IMR-90 (cell line): ENCODE measurements around the gene HEPH. TPM values are rescaled to one million over a fixed set of nuclear protein-coding genes. Genes with fewer than 3 reads are reported as not detected.

Experiments used
- ATAC-seq: fragments of 200-7000 bp; cut with Tn5 transposase; 2 replicates; pipeline ENCODE4 v1.9.1; 2020; ENCODE audit warnings: low read depth, mild to moderate bottlenecking, moderate library complexity
- BruUV-seq: library from RNA; stranded (reverse); fragments of 400-500 nt; replicated peaks from 2 replicates; lab custom pipeline; 2021; lab: Mats Ljungman, UMichigan
- CTCF ChIA-PET: fragments of 300-600 bp; formaldehyde crosslinking; extraction: SDS; loops from one replicate; lab custom pipeline; 2021; ENCODE audit warnings: antibody characterized with exemption; lab: Yijun Ruan, JAX
- POLR2A ChIA-PET: fragments of 300-600 bp; sonication (Branson Sonifier 250); formaldehyde crosslinking; loops from one replicate; lab custom pipeline; 2022; ENCODE audit warnings: antibody characterized with exemption; ENCODE audit not compliant: unreplicated experiment; lab: Charles Lee
- DNase-seq: peaks from one replicate; pipeline ENCODE4 v3.0.0; 2013
- H2AFZ ChIP-seq: replicated peaks from 2 replicates; pipeline ENCODE3; 2013; ENCODE audit warnings: low read length, mild to moderate bottlenecking; ENCODE audit not compliant: poor library complexity
- H2AK5ac ChIP-seq: 2 replicates; pipeline ENCODE4 v1.6.1; 2013; ENCODE audit warnings: low read depth, low read length, inconsistent platforms
- H2AK9ac ChIP-seq: replicated peaks from 2 replicates; pipeline ENCODE3; 2013; ENCODE audit warnings: mild to moderate bottlenecking, low read depth, low read length, moderate library complexity; ENCODE audit not compliant: poor library complexity
- H2BK120ac ChIP-seq: 2 replicates; pipeline ENCODE4 v1.6.1; 2013; ENCODE audit warnings: low read depth, low read length, inconsistent platforms
- H2BK15ac ChIP-seq: 3 replicates; pipeline ENCODE4 v1.6.1; 2013; ENCODE audit warnings: low read depth, low read length, inconsistent platforms
- H2BK20ac ChIP-seq: 2 replicates; pipeline ENCODE4 v1.6.1; 2013; ENCODE audit warnings: low read depth, mild to moderate bottlenecking, inconsistent platforms, low read length, moderate library complexity
- H2BK5ac ChIP-seq: 2 replicates; pipeline ENCODE4 v1.6.1; 2013; ENCODE audit warnings: mild to moderate bottlenecking, low read depth, low read length, inconsistent platforms; ENCODE audit not compliant: poor library complexity, severe bottlenecking
- H3K14ac ChIP-seq: replicated peaks from 2 replicates; pipeline ENCODE4 v1.6.1; 2013; ENCODE audit warnings: low read depth, low read length, inconsistent platforms
- H3K18ac ChIP-seq: 2 replicates; pipeline ENCODE4 v1.6.1; 2013; ENCODE audit warnings: low read depth, low read length, control low read depth
- H3K23ac ChIP-seq: 2 replicates; pipeline ENCODE4 v1.6.1; 2013; ENCODE audit warnings: low read depth, low read length, inconsistent platforms
- H3K27ac ChIP-seq: 2 replicates; pipeline ENCODE4 v1.5.1; 2013; ENCODE audit warnings: mild to moderate bottlenecking, control low read depth, low read length; ENCODE audit not compliant: insufficient read depth
- H3K27me3 ChIP-seq: 2 replicates; pipeline ENCODE4 v1.6.1; 2013; ENCODE audit warnings: low read length; ENCODE audit not compliant: control insufficient read depth, insufficient read depth
- H3K36me3 ChIP-seq: 2 replicates; pipeline ENCODE4 v1.6.1; 2013; ENCODE audit warnings: low read length, mixed read lengths; ENCODE audit not compliant: control insufficient read depth, insufficient read depth
- H3K4ac ChIP-seq: 2 replicates; pipeline ENCODE4 v1.6.1; 2013; ENCODE audit warnings: low read depth, low read length, inconsistent platforms
- H3K4me1 ChIP-seq: 2 replicates; pipeline ENCODE4 v1.6.1; 2013; ENCODE audit warnings: low read length, mixed read lengths; ENCODE audit not compliant: control insufficient read depth, insufficient read depth
- H3K4me2 ChIP-seq: 2 replicates; pipeline ENCODE4 v1.6.1; 2013; ENCODE audit warnings: low read depth, mild to moderate bottlenecking, control low read depth, low read length, moderate library complexity
- H3K4me3 ChIP-seq: 2 replicates; pipeline ENCODE4 v1.5.1; 2013; ENCODE audit warnings: low read depth, mild to moderate bottlenecking, control low read depth, low read length, moderate library complexity; ENCODE audit not compliant: insufficient read depth
- H3K56ac ChIP-seq: 2 replicates; pipeline ENCODE4 v1.6.1; 2013; ENCODE audit warnings: low read length, inconsistent platforms; ENCODE audit not compliant: insufficient read depth; ENCODE audit errors: extremely low read depth
- H3K79me1 ChIP-seq, 2 experiments: 2 replicates each; pipeline ENCODE4 v1.6.1; 2013; ENCODE audit warnings: low read length in 2 of 2, inconsistent platforms in 1 of 2, low read depth in 1 of 2
- H3K9ac ChIP-seq: 2 replicates; pipeline ENCODE4 v1.6.1; 2013; ENCODE audit warnings: low read depth, low read length, control low read depth
- H3K9me1 ChIP-seq: 2 replicates; pipeline ENCODE4 v1.6.1; 2013; ENCODE audit warnings: low read length, inconsistent platforms; ENCODE audit not compliant: insufficient read depth
- H3K9me3 ChIP-seq: 2 replicates; pipeline ENCODE4 v1.6.1; 2013; ENCODE audit warnings: low read length; ENCODE audit not compliant: control insufficient read depth, insufficient read depth
- H4K20me1 ChIP-seq: 2 replicates; pipeline ENCODE4 v1.6.1; 2013; ENCODE audit warnings: low read length, inconsistent platforms; ENCODE audit not compliant: insufficient read depth
- H4K5ac ChIP-seq: 2 replicates; pipeline ENCODE4 v1.6.1; 2013; ENCODE audit warnings: mild to moderate bottlenecking, low read depth, low read length, control low read depth
- H4K8ac ChIP-seq, 2 experiments: 2 replicates each; pipeline ENCODE4 v1.6.1; 2013; ENCODE audit warnings: low read depth in 2 of 2, low read length in 2 of 2, control low read depth in 1 of 2, inconsistent platforms in 1 of 2
- H4K91ac ChIP-seq: 2 replicates; pipeline ENCODE4 v1.6.1; 2013; ENCODE audit warnings: low read depth, low read length, inconsistent platforms; ENCODE audit not compliant: insufficient read depth
- BHLHE40 ChIP-seq: fragments of 150-350 bp; IDR thresholded peaks from 2 replicates; pipeline ENCODE4 v1.6.1; 2016; ENCODE audit warnings: mild to moderate bottlenecking, low read depth, low read length
- CHD1 ChIP-seq: IDR thresholded peaks from 2 replicates; pipeline ENCODE4 v1.6.1; 2012; ENCODE audit warnings: low read depth, low read length, improper control_type of control experiment
- MXI1 ChIP-seq: IDR thresholded peaks from 2 replicates; pipeline ENCODE4 v1.6.1; 2012; ENCODE audit warnings: low read depth, mild to moderate bottlenecking, low read length, moderate library complexity, borderline replicate concordance
- SMC3 ChIP-seq: fragments of 150-350 bp; IDR thresholded peaks from 2 replicates; pipeline ENCODE4 v1.6.1; 2016; ENCODE audit warnings: low read depth, mild to moderate bottlenecking, antibody characterized with exemption, low read length, moderate library complexity
- WGBS, 2 experiments: methylation state at CpG; one replicate each; pipeline versions ENCODE4 v1.1.5 to v1.1.7; 2013; ENCODE audit warnings: missing lambda C conversion rate in 2 of 2; ENCODE audit not compliant: insufficient read length in 1 of 2; ENCODE audit errors: extremely low coverage in 2 of 2; 5-methylcytosine and 5-hydroxymethylcytosine counted together
- dilution Hi-C: fragments of 300-500 bp; cut with HindIII; formaldehyde crosslinking; loops from one replicate; pipeline ENCODE4 v1.14.3; 2018; ENCODE audit warnings: low sequenced_read_pairs; ENCODE audit not compliant: unreplicated experiment
- in situ Hi-C: fragments of 300-500 bp; cut with MboI; formaldehyde crosslinking; loops from 3 replicates; pipeline ENCODE4 v1.14.3; 2019; ENCODE audit warnings: low sequenced_read_pairs, inconsistent platforms, mixed read lengths
- intact Hi-C: fragments of 100-400 bp; cut with micrococcal nuclease; formaldehyde crosslinking; loops from 2 replicates; pipeline ENCODE4 v1.10.0; 2022
- polyA plus RNA-seq, 3 experiments: library from polyadenylated mRNA; depleted of rRNA; stranded (reverse); fragments of >200 nt; gene quantifications; 2 replicates each; pipeline ENCODE4 v1.2.3, GENCODE V29; 2012; ENCODE audit warnings: low replicate concordance in 1 of 3
- total RNA-seq: library from RNA; depleted of rRNA; stranded (reverse); fragments of >200 nt; gene quantifications from 2 replicates; pipeline ENCODE4 v1.2.3, GENCODE V29; 2012

The HEPH gene
- total and polyA plus RNA-seq, 2 of the 4 experiments (the other 2 are of a cell fraction) = 23.5 to 29.5 TPM

- ChIA-PET POLR2A (no interaction called here), CTCF (no interaction called here)
- intact Hi-C loops = no loop called here
- Histone ChIP-seq H3K4me3 (no peak overlapping the region), H3K9me3 (no peaks in the 10 kb centered on the region), H3K56ac (no peak overlapping the region), H3K27me3 (no peaks in the 10 kb centered on the region), H3K4ac (no peak overlapping the region), H2BK120ac (no peak overlapping the region), H3K9me1 (no peaks in the 10 kb centered on the region), H3K23ac (no peak overlapping the region), H4K8ac (no peak overlapping the region), H4K91ac (no peak overlapping the region), H3K18ac (no peak overlapping the region), H2BK20ac (no peak overlapping the region), H3K36me3 (no peaks in the 10 kb centered on the region), H3K4me1 (no peaks in the 10 kb centered on the region), H3K14ac (no peak overlapping the region), H2AK5ac (no peak overlapping the region), H3K4me2 (no peak overlapping the region), H2AFZ (no peak overlapping the region), H3K27ac (no peak overlapping the region), H2AK9ac (no peak overlapping the region), H3K9ac (no peak overlapping the region), H2BK5ac (no peak overlapping the region), H3K79me1 (no peaks in the 10 kb centered on the region), H2BK15ac (no peak overlapping the region), H4K5ac (no peak overlapping the region), H4K20me1 (no peaks in the 10 kb centered on the region)
- no TSS peak for BruUV-seq
- ATAC-seq (no peak), DNase-seq (no peak)
- WGBS, 2 experiments = no CpG with 5 or more reads among the region's 1 CpG
- in situ Hi-C loops = no loop called here
- TF ChIP-seq MXI1 (no peak), SMC3 (no peak), CHD1 (no peak), BHLHE40 (no peak)
- dilution Hi-C loops = no loop called here
Measured at GRCh38 chrX:66255359-66255967, 91.4 kb downstream of the HEPH start.
